ENCODE data around the gene FBXL7. TPM values are rescaled to one million over a fixed set of nuclear protein-coding genes. Genes with fewer than 3 reads are reported as not detected.

Gene FBXL7
- total RNA-seq, 2 experiments from 2014 or later, result not detected

DNA sequence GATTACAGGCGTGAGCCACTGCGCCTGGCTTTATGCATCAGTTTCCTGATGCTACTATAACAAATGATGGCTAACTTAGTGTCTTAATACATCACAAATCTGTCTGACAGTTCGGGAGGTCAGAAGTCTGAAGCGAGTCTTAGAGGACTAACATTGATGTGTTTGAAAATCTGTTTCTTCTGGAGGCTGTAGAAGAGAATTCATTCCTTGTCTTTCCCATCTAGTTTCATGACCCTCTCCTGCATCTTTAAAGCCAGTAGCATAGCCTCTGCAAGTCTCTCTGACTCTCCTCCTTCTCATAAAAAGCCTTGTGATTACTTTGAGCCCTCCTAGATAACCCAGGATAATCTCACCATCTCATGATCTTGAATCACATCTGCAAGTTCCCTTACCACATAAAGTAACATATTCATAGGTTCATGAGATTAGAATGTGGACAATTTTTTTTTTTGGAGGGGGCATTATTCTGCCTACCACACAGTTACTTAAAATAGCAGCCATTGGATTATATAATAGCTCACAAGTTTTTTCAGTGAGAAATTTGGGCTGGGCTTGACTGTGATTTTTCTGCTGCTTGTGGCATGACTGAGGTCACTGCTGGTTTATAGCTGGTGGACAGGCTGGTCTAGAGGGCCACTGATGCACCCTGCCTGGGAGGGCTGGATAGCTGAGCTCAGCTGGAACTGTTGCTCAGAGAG, 134.8 kb downstream of the FBXL7 start:
- Mint-ChIP-seq H3K4me1 (no peaks in the 10 kb centered on the region), H3K27ac (no peak overlapping the region), H3K36me3 (no peaks in the 10 kb centered on the region), H3K4me3 (no peak overlapping the region), H3K27me3 (no peaks in the 10 kb centered on the region), H3K9me3 (ENCODE audit: low read depth) (peaks cover 4% of the 10 kb centered on the region)
- CTCF ChIA-PET, result no interaction called here
- no peak for ATAC-seq
- no peak for DNase-seq

- H3K36me3 Mint-ChIP-seq, result no peaks in the 10 kb centered on the region
- H3K4me3 Mint-ChIP-seq, result no peak overlapping the region
- no peak for DNase-seq
- H3K4me1 Mint-ChIP-seq, result no peaks in the 10 kb centered on the region
- no peaks in the 10 kb centered on the region for H3K27me3 Mint-ChIP-seq
- H3K27ac Mint-ChIP-seq, result no peak overlapping the region
- no peak for ATAC-seq
- CTCF ChIA-PET, result no interaction called here
- H3K9me3 Mint-ChIP-seq (ENCODE audit: low read depth), result peaks cover 4% of the 10 kb centered on the region
These were observed 135.3 kb downstream of the FBXL7 start for GRCh38 chr5:15635289-15635616.

DNA sequence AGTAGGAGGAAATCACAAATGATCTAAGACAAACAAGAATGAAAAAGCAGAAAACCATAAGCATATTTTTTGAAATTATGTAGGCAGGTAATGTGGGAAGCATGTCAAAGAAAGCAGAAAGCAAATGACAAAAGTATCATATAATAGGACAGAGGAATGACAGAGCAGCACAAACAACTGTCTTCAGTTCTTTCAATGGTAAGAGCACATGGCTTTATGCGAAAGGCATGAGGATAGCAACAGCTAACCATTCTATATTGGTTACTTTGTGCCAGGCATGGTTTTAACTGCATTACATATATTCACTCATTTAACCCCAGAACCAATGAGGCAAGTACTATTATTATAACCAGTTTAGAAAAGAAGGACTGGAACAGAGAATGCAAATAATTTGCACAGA, 137.4 kb downstream of the FBXL7 start:
- Mint-ChIP-seq H3K9me3 (ENCODE audit: low read depth) (peaks cover 4% of the 10 kb centered on the region), H3K27ac (no peak overlapping the region), H3K27me3 (no peaks in the 10 kb centered on the region), H3K4me1 (no peaks in the 10 kb centered on the region), H3K36me3 (no peaks in the 10 kb centered on the region), H3K4me3 (no peak overlapping the region)
- DNase-seq (no peak), ATAC-seq (no peak)
- CTCF ChIA-PET, result no interaction called here

DNA sequence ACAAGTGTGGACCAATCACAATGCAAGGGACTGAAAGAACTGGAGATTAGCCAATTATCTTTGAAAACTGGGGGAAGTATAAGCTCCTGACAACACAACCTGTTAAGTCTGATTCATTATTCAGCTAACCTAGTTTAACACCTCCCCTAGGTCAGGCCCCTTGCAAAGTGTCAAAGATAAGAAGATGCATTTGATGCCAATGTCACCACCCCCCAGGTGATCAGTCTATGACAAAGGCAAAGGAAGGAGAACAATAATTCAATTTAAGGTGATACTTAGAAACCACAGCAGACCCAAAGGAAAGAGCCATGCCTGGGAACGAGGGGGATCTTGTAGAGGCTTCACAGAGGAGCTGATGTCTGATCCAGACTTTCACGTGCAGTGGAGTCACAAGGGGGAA, 137.9 kb downstream of the FBXL7 start:
- no peak for ATAC-seq
- CTCF ChIA-PET, result no interaction called here
- Mint-ChIP-seq H3K9me3 (ENCODE audit: low read depth) (peaks cover 4% of the 10 kb centered on the region), H3K27me3 (no peaks in the 10 kb centered on the region), H3K4me1 (no peaks in the 10 kb centered on the region), H3K4me3 (no peak overlapping the region), H3K36me3 (no peaks in the 10 kb centered on the region), H3K27ac (no peak overlapping the region)
- DNase-seq, result no peak

DNA sequence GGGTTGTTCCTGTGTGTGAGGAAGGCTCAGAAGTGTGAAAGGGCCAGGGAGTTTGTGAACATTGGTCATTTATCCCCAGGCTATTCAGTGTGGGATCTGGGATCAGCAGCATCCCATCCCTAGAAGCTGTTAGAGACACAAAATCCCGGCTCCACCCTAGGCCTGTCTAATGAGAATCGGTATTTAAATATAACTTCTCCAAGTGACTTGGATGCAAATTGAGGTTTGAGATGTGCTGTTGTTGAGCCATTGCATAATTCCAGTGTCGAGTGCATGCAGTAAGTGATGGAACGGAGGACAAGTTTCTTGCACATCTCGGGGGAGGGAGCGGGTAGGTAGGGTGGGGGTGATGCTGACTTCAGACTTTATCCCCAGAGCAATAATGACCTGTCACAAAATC, 138.3 kb downstream of the FBXL7 start:
- Mint-ChIP-seq H3K27me3 (no peaks in the 10 kb centered on the region), H3K9me3 (ENCODE audit: low read depth) (peaks cover 4% of the 10 kb centered on the region), H3K4me3 (no peak overlapping the region), H3K27ac (no peak overlapping the region), H3K4me1 (no peaks in the 10 kb centered on the region), H3K36me3 (no peaks in the 10 kb centered on the region)
- DNase-seq, result no peak
- CTCF ChIA-PET, result no interaction called here
- ATAC-seq, result no peak

DNA sequence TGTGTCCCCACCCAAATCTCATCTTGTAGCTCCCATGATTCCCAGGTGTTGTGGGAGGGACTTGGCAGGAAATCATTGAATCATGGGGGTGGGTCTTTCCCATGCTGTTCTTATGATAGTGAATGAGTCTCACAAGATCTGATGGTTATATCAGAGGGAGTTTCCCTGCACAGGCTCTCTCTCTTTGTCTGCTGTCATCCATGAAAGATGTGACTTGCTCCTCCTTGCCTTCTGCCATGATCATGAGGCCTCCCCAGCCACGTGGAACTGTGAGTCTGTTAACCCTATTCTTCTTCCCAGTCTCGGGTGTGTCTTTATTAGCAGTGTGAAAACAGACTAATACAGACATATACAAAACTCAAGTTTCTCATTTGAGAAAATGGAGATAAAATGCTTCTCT, 139.3 kb downstream of the FBXL7 start:
- no peak overlapping the region for H3K27ac Mint-ChIP-seq

GRCh38 chr5:15640116-15640515, 140.1 kb downstream of the FBXL7 start:
- no peaks in the 10 kb centered on the region for H3K4me1 Mint-ChIP-seq
- no peak overlapping the region for H3K27ac Mint-ChIP-seq
- CTCF ChIA-PET, result no interaction called here
- DNase-seq (no peak), ATAC-seq (no peak)
- H3K36me3 Mint-ChIP-seq, result peaks cover 1% of the 10 kb centered on the region
- no peak overlapping the region for H3K4me3 Mint-ChIP-seq
- peaks cover 4% of the 10 kb centered on the region for H3K9me3 Mint-ChIP-seq (ENCODE audit: low read depth)
- no peaks in the 10 kb centered on the region for H3K27me3 Mint-ChIP-seq

More for the DNA sequence above, 139.3 kb downstream of the FBXL7 start:
- DNase-seq (no peak), ATAC-seq (no peak)
- H3K9me3 Mint-ChIP-seq (ENCODE audit: low read depth), result peaks cover 4% of the 10 kb centered on the region
- CTCF ChIA-PET, result no interaction called here
- no peak overlapping the region for H3K4me3 Mint-ChIP-seq
- H3K36me3 Mint-ChIP-seq, result no peaks in the 10 kb centered on the region
- no peaks in the 10 kb centered on the region for H3K4me1 Mint-ChIP-seq
- H3K27me3 Mint-ChIP-seq, result no peaks in the 10 kb centered on the region

- CTCF ChIA-PET, result no interaction called here
- ATAC-seq (no peak), DNase-seq (no peak)
- peaks cover 3% of the 10 kb centered on the region for H3K4me1 Mint-ChIP-seq
- H3K27ac Mint-ChIP-seq, result no peak overlapping the region
- H3K27me3 Mint-ChIP-seq, result no peaks in the 10 kb centered on the region
- H3K4me3 Mint-ChIP-seq, result no peak overlapping the region
- peaks cover 2% of the 10 kb centered on the region for H3K9me3 Mint-ChIP-seq (ENCODE audit: low read depth)
- peaks cover 1% of the 10 kb centered on the region for H3K36me3 Mint-ChIP-seq
These were observed 143.8 kb downstream of the FBXL7 start for GRCh38 chr5:15643731-15644130.

DNA sequence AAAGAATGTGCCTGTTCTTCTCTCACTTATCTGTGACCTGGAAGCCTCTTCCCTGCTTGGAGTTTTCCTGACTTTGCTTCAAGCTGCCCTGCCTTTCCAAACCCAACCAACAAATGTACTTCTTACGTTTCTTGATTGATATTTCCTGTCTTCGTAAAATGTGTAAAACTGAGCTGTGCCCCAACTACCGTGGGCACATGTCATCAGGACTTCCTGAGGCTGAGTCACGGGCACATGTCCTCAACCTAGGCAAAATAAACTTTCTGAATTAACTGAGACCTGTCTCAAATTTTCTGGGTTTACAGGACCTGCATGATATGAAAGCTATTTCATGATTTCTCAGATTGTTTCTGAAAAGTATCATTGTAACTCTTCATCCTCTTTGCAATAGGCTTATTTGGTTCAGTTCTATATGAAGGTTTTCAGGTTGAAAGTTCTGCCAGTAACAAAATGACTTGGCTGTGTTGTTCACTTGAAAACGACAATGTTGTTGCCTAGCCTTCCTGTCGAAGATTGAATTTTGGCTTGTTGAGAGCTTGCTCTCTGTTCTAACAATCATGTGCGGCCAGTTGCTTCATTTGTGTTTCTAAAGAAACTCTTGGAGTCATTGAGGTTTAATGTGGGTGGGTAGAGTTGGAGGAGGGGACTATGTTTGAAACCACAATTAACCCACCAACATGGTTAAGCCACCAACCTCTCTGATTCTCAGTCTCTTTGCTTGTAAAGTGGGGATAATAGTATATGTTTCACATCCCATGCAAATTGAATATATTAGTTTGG, 145.6 kb downstream of the FBXL7 start:
- CTCF ChIA-PET, result interaction anchor here (1.2 kb wide), 1 partner anchor 16 kb away, joined by 3 read pairs; no protein-coding TSS in a partner anchor
- H3K36me3 Mint-ChIP-seq, result peaks cover 1% of the 10 kb centered on the region
- peaks cover 2% of the 10 kb centered on the region for H3K9me3 Mint-ChIP-seq (ENCODE audit: low read depth)
- DNase-seq (no peak), ATAC-seq (no peak)
- no peaks in the 10 kb centered on the region for H3K27me3 Mint-ChIP-seq
- H3K27ac Mint-ChIP-seq, result no peak overlapping the region
- peaks cover 3% of the 10 kb centered on the region for H3K4me1 Mint-ChIP-seq
- no peak overlapping the region for H3K4me3 Mint-ChIP-seq

DNA sequence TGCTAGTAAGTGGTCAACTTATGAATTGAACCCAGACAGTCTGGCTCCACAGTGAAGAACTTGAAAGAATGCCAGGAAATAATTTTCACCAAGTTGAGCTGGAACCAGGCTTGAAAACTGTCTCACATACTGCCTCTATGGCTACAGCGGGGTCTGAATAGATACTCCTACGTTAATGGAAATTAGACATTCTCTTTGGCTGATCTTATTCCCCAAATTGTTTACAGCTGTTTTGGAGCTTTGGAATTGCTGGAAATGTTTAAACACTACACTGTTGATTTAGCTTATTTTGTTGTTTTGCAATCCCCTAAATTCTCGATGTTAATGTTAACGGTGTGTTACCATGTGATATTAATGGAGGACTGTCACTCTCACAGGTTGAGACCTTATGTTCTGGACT, 146.4 kb downstream of the FBXL7 start:
- no peaks in the 10 kb centered on the region for H3K27me3 Mint-ChIP-seq
- no peak overlapping the region for H3K4me3 Mint-ChIP-seq
- ATAC-seq, result no peak
- H3K36me3 Mint-ChIP-seq, result peaks cover 1% of the 10 kb centered on the region
- H3K4me1 Mint-ChIP-seq, result peaks cover 3% of the 10 kb centered on the region
- H3K9me3 Mint-ChIP-seq (ENCODE audit: low read depth), result peaks cover 2% of the 10 kb centered on the region
- CTCF ChIA-PET, result interaction anchor here (1.2 kb wide), 1 partner anchor 17 kb away, joined by 3 read pairs; no protein-coding TSS in a partner anchor
- H3K27ac Mint-ChIP-seq, result no peak overlapping the region
- no peak for DNase-seq

DNA sequence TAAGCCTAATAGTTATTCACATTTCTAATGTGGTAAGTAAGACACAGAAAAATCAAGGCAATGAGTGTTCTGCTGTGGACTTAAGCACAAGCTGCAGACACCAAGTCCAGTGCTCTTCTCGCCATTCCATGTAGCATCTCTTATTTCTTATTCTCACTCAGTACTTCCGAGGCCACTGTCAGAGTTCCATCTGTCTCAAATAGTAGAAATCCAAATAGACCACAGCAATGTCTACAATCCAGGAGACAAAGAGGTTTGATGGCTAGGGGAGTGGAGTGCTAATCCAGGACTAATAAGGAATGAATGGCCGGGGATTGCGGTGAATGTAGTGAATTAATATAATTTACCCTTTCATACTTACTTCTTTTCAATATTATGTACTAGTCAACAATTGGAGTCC, 147.3 kb downstream of the FBXL7 start:
- no peak for ATAC-seq
- CTCF ChIA-PET, result no interaction called here
- no peak for DNase-seq
- Mint-ChIP-seq H3K27ac (no peak overlapping the region), H3K4me1 (peaks cover 3% of the 10 kb centered on the region), H3K4me3 (no peak overlapping the region), H3K9me3 (ENCODE audit: low read depth) (peaks cover 2% of the 10 kb centered on the region), H3K36me3 (peaks cover 1% of the 10 kb centered on the region), H3K27me3 (no peaks in the 10 kb centered on the region)

- Mint-ChIP-seq H3K36me3 (no peaks in the 10 kb centered on the region), H3K27ac (no peak overlapping the region), H3K27me3 (no peaks in the 10 kb centered on the region), H3K9me3 (ENCODE audit: low read depth) (peaks cover under 1% of the 10 kb centered on the region), H3K4me1 (peaks cover 2% of the 10 kb centered on the region), H3K4me3 (no peak overlapping the region)
- no peak for DNase-seq
- no peak for ATAC-seq
- CTCF ChIA-PET, result no interaction called here
These were observed 150.3 kb downstream of the FBXL7 start for GRCh38 chr5:15650266-15650665.

GRCh38 chr5:15654779-15655178, 154.8 kb downstream of the FBXL7 start:
- no peaks in the 10 kb centered on the region for H3K9me3 Mint-ChIP-seq (ENCODE audit: low read depth)
- H3K27me3 Mint-ChIP-seq, result no peaks in the 10 kb centered on the region
- no peak overlapping the region for H3K4me3 Mint-ChIP-seq
- H3K27ac Mint-ChIP-seq, result no peak overlapping the region
- CTCF ChIA-PET, result no interaction called here
- ATAC-seq (no peak), DNase-seq (no peak)
- no peaks in the 10 kb centered on the region for H3K4me1 Mint-ChIP-seq
- H3K36me3 Mint-ChIP-seq, result no peaks in the 10 kb centered on the region

- ATAC-seq (no peak), DNase-seq (no peak)
- H3K9me3 Mint-ChIP-seq (ENCODE audit: low read depth), result no peaks in the 10 kb centered on the region
- H3K27me3 Mint-ChIP-seq, result no peaks in the 10 kb centered on the region
- no peaks in the 10 kb centered on the region for H3K4me1 Mint-ChIP-seq
- no peaks in the 10 kb centered on the region for H3K36me3 Mint-ChIP-seq
- H3K4me3 Mint-ChIP-seq, result no peak overlapping the region
- CTCF ChIA-PET, result no interaction called here
- no peak overlapping the region for H3K27ac Mint-ChIP-seq
These were observed 155.7 kb downstream of the FBXL7 start for GRCh38 chr5:15655683-15656082.

Measured in activated CD8-positive, alpha-beta memory T cell treated with anti-CD3 and anti-CD28 coated beads, Interleukin-2, amount 10 ng/mL, durations not matched to agents 7 days and 5 days (primary cell).